HG03558 (cell line): ENCODE data around the gene EIF3A.

ENCODE experiments used
- ATAC-seq: cut with Tn5 transposase; IDR thresholded peaks from one replicate; pipeline ENCODE4 v1.9.1; 2021; ENCODE audit warnings: moderate number of reproducible peaks; ENCODE audit not compliant: unreplicated experiment; ENCODE audit errors: extremely low read depth

The EIF3A gene

DNA sequence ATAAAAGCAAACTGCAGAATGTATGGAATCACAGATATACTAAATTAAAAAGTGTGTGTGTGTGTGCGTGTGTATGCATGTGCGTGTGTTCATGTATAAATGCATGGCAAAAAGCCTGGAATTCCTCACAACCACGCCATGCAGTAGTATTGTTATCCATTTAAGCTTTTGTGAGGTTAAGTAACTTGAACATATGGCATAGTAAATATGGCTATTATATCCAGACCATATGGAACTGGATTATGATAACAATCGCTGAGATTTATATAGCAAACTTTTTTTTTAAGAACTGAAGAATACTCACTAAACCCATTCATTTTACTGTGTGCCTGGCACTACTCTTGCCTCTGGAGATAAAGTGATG is 73.4 kb downstream of the EIF3A start:
- no peak for ATAC-seq

DNA sequence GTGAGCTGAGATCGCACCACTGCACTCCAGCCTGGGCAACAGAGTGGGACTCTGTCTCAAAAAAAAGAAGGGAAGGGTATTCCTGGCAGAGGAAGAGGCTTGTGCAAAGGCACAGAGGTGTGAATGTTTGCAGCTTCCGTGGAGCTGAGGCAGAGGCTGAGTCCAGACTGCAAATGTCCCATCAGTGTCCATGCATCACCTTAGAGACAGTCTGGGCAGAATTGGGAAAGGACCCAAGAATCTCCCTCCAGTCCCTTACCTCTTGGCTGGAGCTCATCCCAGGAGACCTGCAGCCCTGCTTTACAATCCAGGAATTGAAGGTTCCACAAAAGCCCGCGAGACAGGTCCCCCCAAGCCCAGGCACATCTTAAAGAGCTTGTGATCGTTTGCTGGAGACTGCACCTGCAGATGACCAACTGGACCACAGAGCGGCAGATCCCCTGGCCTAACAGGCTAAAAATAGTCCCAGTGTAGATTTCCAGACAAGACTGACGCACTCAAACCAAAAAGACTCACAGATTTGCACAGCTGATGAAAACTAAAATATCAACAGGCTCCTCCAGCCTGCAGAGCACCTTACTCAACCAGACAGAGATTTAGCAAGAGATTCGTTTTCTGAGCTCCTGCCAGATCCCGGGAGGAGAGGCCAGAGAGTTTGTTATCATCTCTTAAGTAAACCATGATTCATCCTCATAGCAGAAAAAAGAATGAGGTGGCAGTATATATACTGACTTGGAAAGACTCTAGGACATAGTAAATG is 74.0 kb downstream of the EIF3A start:
- no peak for ATAC-seq

GRCh38 chr10:119005362-119006043 is 75.1 kb downstream of the EIF3A start:
- ATAC-seq, result no peak

- no peak for ATAC-seq
Measured at GRCh38 chr10:119003572-119004289, 76.9 kb downstream of the EIF3A start.

- no peak for ATAC-seq
Measured at GRCh38 chr10:119001717-119002500, 78.7 kb downstream of the EIF3A start.

GRCh38 chr10:118998183-118998582 is 82.4 kb downstream of the EIF3A start:
- ATAC-seq, result no peak

DNA sequence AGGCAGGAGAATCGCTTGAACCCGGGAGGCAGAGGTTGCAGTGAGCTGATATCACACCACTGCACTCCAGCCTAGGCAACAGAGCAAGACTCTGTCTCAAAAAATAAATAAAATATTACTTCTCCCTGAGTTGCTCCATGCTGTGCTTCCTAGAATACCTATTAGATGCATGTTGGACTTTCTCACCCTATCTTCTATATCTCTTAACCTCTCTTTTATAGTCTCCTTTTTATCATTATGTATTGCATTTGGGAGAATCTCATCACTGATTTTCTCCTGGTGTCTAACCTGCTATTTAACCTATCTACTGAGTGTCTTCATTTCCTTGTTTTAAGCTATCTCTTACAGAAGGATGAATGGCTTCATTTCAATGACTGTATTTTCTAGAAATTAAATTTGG is 83.2 kb downstream of the EIF3A start:
- no peak for ATAC-seq

- no peak for ATAC-seq
Measured at GRCh38 chr10:118995739-118996138, 84.9 kb downstream of the EIF3A start.

DNA sequence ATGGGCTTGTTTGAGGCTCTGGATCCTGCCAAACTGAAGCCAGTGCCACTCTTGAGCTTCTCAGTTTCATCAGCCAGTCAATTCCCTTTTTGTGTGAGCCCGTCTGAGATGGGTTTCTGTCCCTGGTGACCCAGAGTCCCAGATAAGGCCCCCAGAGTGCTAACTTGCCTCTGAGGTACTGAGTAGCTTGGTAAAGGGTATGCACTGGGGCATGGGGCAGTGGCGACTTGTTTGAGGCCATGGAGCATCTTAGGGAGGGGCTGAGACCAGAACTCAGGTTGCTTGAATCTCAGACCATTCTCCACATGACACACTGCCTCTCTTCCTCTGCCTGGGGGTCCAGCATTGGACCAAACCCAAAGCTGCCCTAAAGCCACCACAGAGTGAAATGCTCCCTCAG is 86.3 kb downstream of the EIF3A start:
- ATAC-seq, result no peak

DNA sequence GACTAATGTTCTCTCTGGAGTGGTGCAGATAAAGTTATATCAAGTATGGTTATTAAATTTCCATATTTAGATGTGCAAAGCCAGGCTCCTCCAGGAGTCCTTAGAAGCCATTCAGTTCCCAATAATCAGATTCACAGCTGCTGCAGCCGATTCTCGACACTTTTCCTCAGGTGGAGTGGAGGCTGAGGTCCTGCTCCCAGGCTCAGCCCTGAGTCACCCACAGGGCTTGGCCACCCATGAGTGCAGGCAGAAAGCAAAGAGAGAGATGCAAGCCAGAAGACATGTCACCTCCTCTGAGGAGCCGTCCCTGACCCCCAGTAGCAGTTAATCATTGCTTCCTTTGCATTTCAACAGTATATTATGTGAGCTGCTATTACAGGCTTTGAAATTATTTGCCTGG is 87.4 kb downstream of the EIF3A start:
- no peak for ATAC-seq

- ATAC-seq, result no peak
Measured at GRCh38 chr10:118992496-118992895, 88.1 kb downstream of the EIF3A start.

DNA sequence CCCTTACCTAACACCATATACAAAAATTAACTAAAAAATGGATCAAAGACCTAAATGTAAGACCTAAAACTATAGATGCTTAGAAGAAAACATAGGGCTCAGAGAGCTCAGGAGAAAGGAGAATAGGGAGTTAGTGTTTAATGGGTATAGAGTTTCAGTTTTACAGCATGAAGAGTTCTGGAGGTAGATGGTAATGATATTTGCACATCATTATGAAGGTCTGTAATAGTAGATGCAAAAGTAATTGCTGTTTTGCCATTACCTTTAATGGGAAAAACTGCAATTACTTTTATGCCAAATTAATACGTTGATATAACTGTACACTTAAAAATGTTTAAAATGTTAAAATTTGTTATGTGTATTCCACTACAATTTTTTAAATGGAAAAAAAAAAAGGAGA is 90.3 kb downstream of the EIF3A start:
- no peak for ATAC-seq

DNA sequence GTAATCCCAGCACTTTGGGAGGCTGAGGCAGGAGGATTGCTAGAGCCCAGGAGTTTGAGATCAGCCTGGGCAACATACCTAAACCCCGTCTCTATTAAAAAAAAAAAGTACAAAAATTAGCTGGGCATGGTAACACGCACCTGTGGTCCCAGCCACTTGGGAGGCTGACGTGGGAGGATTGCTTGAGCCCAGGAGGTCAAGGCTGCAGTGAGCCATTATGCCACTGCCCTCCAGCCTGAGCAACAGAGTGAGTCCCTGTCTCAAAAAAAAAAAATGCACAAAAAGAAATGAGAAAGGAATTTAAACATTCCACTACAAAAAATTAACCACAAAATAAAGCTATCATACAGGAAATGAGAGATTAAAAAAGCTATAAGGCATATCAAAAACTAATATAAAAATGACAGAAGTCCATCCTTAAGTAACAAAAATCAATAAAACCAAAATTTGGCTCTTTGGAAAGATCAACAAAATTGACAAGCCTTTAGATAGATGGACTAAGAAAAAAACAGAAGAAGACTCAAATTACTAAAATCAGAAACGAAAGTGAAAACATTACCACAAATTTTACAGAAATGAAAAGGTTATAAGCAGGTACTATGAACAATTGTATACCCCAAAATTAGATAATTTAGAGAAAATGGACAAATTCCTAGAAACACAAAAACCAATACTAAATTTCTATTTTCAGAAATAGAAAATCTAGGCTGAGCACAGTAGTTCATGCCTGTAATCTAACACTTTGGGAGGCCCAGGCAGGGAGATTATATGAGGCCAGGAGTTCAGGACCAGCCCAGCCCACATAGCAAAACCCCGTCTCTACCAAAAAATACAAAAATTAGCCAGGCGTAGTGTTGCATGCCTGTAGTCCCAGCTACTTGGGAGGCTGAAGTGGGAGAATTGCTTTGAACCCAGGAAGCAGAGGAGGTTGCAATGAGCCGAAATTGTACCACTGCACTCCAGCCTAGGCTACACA is 93.5 kb downstream of the EIF3A start:
- ATAC-seq, result peak; percentile 80

DNA sequence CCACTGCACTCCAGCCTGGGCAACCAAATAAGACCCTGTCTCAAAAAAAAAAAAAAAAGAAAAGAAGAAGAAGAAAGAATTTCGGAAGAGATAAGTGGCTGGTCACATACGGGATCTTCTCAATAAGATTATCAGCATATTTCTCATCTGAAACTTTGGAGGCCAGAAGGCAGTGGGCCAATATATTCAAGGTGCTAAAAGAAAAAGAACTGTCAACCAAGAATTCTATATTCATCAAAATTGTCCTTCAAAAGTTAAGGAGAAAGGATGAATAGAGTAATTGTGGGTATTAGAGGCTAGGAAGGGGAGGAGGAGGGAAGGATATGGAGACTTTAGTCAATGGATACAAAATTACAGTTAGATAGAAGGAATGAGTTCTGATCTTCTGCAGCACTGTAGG is 95.0 kb downstream of the EIF3A start:
- no peak for ATAC-seq
